HUES6 (cell line): ENCODE data around the gene DENND1B.
A peak's percentile ranks its signal among the peaks of the same experiment; 100 is the strongest.

Source experiments
- H3K27ac ChIP-seq: 2 replicates; pipeline ENCODE4 v1.7.0; 2013; ENCODE audit warnings: low read depth, mild to moderate bottlenecking, low read length, inconsistent platforms
- H3K27me3 ChIP-seq: 2 replicates; pipeline ENCODE4 v1.6.1; 2013; ENCODE audit warnings: low read length; ENCODE audit not compliant: control insufficient read depth, insufficient read depth
- H3K36me3 ChIP-seq: 2 replicates; pipeline ENCODE4 v1.6.1; 2013; ENCODE audit warnings: low read length; ENCODE audit not compliant: control insufficient read depth, insufficient read depth
- H3K4me1 ChIP-seq: 2 replicates; pipeline ENCODE4 v1.6.1; 2013; ENCODE audit warnings: low read length; ENCODE audit not compliant: control insufficient read depth, insufficient read depth
- H3K4me3 ChIP-seq: 2 replicates; pipeline ENCODE4 v1.5.1; 2013; ENCODE audit warnings: low read depth, low read length
- H3K9ac ChIP-seq: one replicate; pipeline ENCODE4 v1.6.1; 2013; ENCODE audit warnings: mild to moderate bottlenecking, low read length
- H3K9me3 ChIP-seq: 2 replicates; pipeline ENCODE4 v1.6.1; 2013; ENCODE audit warnings: low read depth, low read length; ENCODE audit not compliant: control insufficient read depth, insufficient read depth

The DENND1B gene, protein sequence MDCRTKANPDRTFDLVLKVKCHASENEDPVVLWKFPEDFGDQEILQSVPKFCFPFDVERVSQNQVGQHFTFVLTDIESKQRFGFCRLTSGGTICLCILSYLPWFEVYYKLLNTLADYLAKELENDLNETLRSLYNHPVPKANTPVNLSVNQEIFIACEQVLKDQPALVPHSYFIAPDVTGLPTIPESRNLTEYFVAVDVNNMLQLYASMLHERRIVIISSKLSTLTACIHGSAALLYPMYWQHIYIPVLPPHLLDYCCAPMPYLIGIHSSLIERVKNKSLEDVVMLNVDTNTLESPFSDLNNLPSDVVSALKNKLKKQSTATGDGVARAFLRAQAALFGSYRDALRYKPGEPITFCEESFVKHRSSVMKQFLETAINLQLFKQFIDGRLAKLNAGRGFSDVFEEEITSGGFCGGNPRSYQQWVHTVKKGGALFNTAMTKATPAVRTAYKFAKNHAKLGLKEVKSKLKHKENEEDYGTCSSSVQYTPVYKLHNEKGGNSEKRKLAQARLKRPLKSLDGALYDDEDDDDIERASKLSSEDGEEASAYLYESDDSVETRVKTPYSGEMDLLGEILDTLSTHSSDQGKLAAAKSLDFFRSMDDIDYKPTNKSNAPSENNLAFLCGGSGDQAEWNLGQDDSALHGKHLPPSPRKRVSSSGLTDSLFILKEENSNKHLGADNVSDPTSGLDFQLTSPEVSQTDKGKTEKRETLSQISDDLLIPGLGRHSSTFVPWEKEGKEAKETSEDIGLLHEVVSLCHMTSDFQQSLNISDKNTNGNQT

DNA sequence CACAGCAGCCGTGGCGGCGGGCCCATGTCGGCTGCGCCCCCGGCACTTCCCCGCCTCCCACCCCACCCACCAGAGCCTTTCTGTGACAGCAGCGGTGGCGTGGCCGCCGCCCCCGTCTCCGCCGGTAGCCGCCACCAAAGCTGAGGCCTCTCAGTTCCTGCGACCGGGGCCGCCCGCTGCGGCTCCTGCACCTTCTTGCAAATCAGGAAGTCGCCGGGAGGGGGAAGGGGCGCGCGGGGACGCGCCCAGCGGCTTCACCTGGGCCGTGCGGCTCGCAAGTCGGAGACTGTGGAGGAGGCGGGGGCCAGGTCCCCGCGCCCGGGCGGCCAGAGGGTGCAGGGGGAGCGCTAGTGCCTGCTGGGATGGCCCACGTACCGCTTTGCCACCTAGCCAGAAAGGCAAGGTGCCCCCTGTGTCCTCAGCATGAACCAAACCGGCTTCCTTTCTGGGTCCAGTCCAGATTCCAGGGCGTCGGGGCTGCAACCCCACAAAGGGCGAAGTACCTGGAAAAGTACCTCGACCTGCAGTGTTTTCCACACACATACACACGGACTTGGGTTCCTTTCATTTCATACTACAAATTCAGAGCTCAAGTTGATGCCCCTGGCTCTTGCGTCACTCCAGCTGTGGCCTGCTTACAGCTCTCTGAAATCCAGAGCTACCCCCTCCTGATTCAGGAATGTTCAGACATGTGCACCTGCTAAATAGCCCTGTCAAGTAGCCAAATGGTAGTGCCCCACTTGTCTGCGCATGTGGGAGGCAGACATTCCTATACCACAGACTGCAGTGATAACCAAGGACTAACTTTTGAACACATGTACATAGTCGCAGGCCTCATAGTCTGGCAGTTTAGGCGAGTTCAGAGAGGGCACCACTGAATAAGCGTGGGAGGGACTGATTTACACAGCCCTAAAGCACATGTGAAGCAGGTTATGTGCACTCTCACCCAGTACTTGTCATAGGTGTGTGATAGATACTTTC is at the start of gene DENND1B:
Gene DENND1B (minus strand): TSS at position 199 of the 981 bp plus-strand sequence. CDS start 325 bp downstream, outside the sequence.
- Histone ChIP-seq H3K4me3 (peak within 1 kb of the TSS; percentile 68), H3K27ac (no peak within 1 kb of the TSS; the same call in 1 of the 2 replicates), H3K9me3 (no peaks in the 10 kb centered on the region), H3K9ac (peak within 1 kb of the TSS; percentile 54), H3K27me3 (peaks cover 15% of the 10 kb centered on the region), H3K4me1 (peaks cover 8% of the 10 kb centered on the region), H3K36me3 (no peaks in the 10 kb centered on the region)

DNA sequence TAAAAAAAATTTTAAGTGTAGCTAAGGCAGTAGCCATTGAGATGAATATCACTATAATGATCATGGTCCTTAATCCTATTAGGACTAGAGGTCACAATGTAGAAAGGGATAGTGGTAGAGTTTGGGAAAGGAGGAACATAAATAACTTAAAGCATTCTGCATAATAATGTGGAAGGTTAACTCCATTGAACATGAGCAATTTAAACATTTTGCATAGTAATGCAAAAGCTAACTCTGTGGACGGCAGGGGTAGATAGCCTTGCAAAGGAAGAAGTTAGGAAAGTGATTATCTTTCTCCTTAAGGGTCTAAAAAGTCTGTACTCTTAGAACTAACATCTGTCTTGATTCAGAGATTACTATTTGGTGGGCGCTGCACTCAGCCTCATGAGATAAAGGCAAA is 39.0 kb upstream of the DENND1B start:
- Histone ChIP-seq H3K27me3 (no peaks in the 10 kb centered on the region; the same call in 1 of the 2 replicates), H3K36me3 (no peaks in the 10 kb centered on the region), H3K9ac (peak overlapping the region; percentile 20), H3K27ac (peak overlapping the region; percentile 81; the same call in 1 of the 2 replicates), H3K9me3 (no peaks in the 10 kb centered on the region), H3K4me1 (peaks cover 52% of the 10 kb centered on the region), H3K4me3 (peak overlapping the region; percentile 31; the same call in 1 of the 2 replicates)

DNA sequence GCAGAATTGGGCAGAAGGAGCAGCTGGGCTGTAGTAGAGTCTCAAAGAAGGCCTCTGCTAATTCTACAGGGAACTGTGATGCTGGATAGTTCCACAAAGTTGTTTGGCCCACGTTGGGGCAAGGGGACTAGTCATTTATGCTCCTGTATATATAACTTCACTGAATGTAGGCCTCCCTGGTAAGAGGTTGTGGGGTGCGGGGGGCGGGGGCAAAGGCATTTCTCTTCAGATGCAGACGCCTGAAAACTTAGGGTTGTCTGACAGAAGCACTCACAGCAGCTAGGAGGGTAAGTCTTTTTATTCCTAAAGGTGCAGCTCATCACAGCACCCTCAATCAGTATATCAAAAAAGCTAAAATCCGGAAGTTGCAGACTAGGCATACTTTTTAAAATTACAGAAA is 38.5 kb upstream of the DENND1B start:
- Histone ChIP-seq H3K4me3 (peak overlapping the region; percentile 9; the same call in 1 of the 2 replicates), H3K27ac (peak overlapping the region; percentile 23; the same call in 1 of the 2 replicates), H3K4me1 (peaks cover 57% of the 10 kb centered on the region), H3K9me3 (no peaks in the 10 kb centered on the region), H3K27me3 (no peaks in the 10 kb centered on the region; the same call in 1 of the 2 replicates), H3K9ac (peak overlapping the region; percentile 15), H3K36me3 (no peaks in the 10 kb centered on the region)

- no peak overlapping the region for H3K27ac ChIP-seq
- H3K9ac ChIP-seq = no peak overlapping the region
- H3K9me3 ChIP-seq = no peaks in the 10 kb centered on the region
- no peaks in the 10 kb centered on the region for H3K36me3 ChIP-seq
- H3K27me3 ChIP-seq = no peaks in the 10 kb centered on the region; the same call in 1 of the 2 replicates
- H3K4me1 ChIP-seq = peaks cover 71% of the 10 kb centered on the region
- no peak overlapping the region for H3K4me3 ChIP-seq
Measured at GRCh38 chr1:197811769-197812168, 36.5 kb upstream of the DENND1B start.

- H3K9ac ChIP-seq = peak overlapping the region; percentile 14
- no peaks in the 10 kb centered on the region; the same call in 1 of the 2 replicates for H3K27me3 ChIP-seq
- H3K27ac ChIP-seq = peak overlapping the region; percentile 37; the same call in 1 of the 2 replicates
- no peaks in the 10 kb centered on the region for H3K9me3 ChIP-seq
- no peak overlapping the region for H3K4me3 ChIP-seq
- H3K36me3 ChIP-seq = no peaks in the 10 kb centered on the region
- peaks cover 70% of the 10 kb centered on the region for H3K4me1 ChIP-seq
Measured at GRCh38 chr1:197810812-197811211, 35.5 kb upstream of the DENND1B start.

DNA sequence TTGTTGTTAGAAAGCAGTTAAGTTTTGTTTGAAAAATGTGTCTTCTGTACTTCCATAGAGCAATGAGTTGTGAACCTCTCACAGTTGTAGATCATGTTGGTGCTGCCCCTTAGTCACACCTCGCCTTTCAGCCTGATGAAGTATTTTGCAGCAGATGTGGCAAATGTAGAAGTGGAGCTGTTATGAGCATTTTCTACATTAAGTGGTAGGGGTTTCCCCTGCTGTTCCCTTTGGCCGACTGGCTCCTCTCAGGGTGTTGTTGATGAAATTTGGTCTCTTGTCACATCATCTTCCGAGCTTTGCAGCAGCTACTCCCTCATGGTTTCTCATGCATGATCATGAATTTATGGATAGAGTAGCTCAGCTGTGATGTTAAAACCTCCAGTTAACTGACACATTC is 33.6 kb upstream of the DENND1B start:
- Histone ChIP-seq H3K27me3 (no peaks in the 10 kb centered on the region), H3K27ac (no peak overlapping the region), H3K4me1 (peaks cover 53% of the 10 kb centered on the region), H3K9ac (no peak overlapping the region), H3K9me3 (no peaks in the 10 kb centered on the region), H3K4me3 (no peak overlapping the region), H3K36me3 (no peaks in the 10 kb centered on the region)

DNA sequence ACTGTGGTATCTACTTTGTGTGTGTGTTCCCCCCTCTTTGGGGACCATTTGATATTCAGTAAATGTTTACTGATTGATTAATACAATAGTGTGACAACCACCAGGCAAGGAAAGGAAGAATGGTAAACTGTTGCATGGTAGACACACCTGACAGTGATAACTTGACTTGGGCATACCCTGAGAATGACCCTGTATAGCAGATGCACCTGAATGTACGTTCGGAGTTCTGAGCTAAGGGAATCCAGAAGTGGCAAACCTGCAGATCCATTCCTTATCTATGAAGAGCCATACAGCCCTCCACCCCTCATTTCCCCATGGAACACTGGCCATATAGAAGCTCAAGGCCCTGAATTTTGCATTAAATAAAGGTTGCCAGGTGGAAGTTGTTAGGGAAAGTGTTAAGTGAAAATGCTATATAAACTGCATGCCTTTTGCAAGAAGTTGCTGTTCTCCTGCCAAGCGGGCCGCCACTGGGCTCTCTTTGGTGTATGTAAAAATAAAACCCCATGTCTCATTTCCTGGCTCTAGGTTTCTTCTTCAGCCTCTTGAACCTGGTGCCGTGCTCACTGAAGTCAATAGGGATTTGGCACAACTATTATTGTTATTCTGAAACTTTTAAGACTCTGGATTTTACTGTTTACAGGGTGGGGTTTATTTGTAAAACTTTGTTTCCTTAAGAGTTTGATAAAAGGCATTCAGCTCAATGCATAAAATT is 32.6 kb upstream of the DENND1B start:
- Histone ChIP-seq H3K27me3 (no peaks in the 10 kb centered on the region), H3K4me3 (no peak overlapping the region), H3K36me3 (no peaks in the 10 kb centered on the region), H3K27ac (no peak overlapping the region), H3K9ac (no peak overlapping the region), H3K4me1 (peaks cover 44% of the 10 kb centered on the region), H3K9me3 (no peaks in the 10 kb centered on the region)

DNA sequence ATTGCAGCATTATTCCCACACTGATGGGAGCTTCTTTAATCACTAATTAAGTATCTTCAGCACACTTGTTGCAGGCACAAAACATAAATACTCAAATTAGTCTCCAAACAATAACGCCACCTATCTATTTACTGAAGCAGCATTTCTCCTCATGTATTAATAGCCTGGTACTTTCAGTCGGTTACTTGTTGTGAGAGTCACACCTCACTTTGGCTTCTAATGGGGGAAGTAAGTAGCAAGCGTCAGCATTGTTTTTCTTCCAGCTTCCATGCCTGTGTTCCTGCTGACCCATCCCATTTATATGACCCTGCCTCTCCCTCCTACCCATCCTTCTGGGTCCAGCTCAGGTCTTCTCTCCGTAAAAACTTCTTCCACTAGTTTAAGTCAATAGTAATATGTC is 31.9 kb upstream of the DENND1B start:
- Histone ChIP-seq H3K4me3 (no peak overlapping the region), H3K9ac (no peak overlapping the region), H3K27ac (no peak overlapping the region), H3K9me3 (no peaks in the 10 kb centered on the region), H3K36me3 (no peaks in the 10 kb centered on the region), H3K4me1 (peaks cover 42% of the 10 kb centered on the region), H3K27me3 (no peaks in the 10 kb centered on the region)

DNA sequence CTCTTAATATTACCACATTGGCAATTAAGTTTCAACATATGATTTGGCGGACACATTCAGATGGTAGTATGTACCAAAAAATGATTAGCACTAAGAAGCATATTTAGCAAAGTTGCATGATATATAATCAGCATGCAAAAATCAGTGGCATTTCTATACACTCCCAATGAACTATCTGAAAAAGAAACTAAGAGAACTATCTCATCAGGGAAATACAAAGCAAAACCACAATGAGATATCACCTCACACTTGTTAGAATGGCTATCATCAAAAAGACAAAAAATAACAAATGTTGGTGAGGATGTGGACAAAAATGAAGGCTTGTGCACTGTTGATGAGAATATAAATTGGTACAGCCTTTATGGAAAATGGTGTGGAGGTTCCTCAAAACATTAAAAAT is 31.4 kb upstream of the DENND1B start:
- H3K36me3 ChIP-seq = no peaks in the 10 kb centered on the region
- no peak overlapping the region for H3K27ac ChIP-seq
- H3K9ac ChIP-seq = no peak overlapping the region
- peaks cover 37% of the 10 kb centered on the region for H3K4me1 ChIP-seq
- no peaks in the 10 kb centered on the region; the same call in 1 of the 2 replicates for H3K9me3 ChIP-seq
- no peak overlapping the region for H3K4me3 ChIP-seq
- H3K27me3 ChIP-seq = no peaks in the 10 kb centered on the region

DNA sequence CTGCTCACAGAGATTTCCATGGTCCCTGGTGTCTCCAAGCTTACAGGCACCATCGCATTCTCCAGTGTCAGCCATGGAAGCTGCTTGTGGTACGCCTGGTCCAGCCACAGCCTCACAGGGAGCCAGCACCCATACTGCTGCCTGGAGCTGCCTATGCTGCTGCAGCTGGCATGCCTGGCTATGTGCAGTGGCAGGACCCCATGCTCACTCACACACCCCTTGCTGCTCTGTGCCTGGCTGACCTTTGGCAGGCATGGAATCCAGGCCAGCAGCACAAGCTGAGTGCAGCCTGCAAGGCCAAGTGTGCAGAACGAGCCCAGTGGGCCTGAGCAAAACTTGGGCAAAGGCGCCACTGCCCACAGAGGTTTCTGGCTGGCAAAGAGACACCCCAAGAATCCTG is 26.4 kb upstream of the DENND1B start:
- Histone ChIP-seq H3K9me3 (peaks cover 19% of the 10 kb centered on the region), H3K4me1 (peaks cover 8% of the 10 kb centered on the region), H3K27ac (no peak overlapping the region), H3K4me3 (no peak overlapping the region), H3K36me3 (no peaks in the 10 kb centered on the region), H3K9ac (no peak overlapping the region), H3K27me3 (no peaks in the 10 kb centered on the region)
